ENCODE results near the gene TEX51. TPM values are rescaled to one million over a fixed set of nuclear protein-coding genes. Genes with fewer than 3 reads are reported as not detected.

The TEX51 gene
- total RNA-seq, 1 donor from 2014 or later = not detected

Other genes with a start within 250 kb of the TEX51 start
- 30.1 TPM for gene GYPC, start 242.7 kb upstream of the TEX51 start, total RNA-seq
- 51.6 TPM for gene BIN1, start 208.3 kb downstream of the TEX51 start, total RNA-seq